Measurements from ENCODE around the gene TTC28. TPM values are rescaled to one million over a fixed set of nuclear protein-coding genes. Genes with fewer than 3 reads are reported as not detected.
"Not testable (repeated sequence)": the region's sequence is repeated elsewhere in the genome, so short reads cannot be mapped to it uniquely, and the experiment has no call there.

The TTC28 gene
- polyA plus RNA-seq, 4 donors, result 0.45 to 24.0 (median 3.7) TPM

GRCh38 chr22:28669387-28669786 lies 10.3 kb downstream of the TTC28 start:
- H3K9me3 ChIP-seq (ENCODE audit: control insufficient read depth in 2 of 2, insufficient read depth in 1 of 2, low read depth in 1 of 2, low read length in 1 of 2), result peaks cover 0 to 3% of the 10 kb centered on the region in 2 donors
- FAIRE-seq (no peak), DNase-seq (no peak)
- H3K27me3 ChIP-seq (ENCODE audit: control insufficient read depth in 3 of 3, insufficient read depth in 3 of 3, low read length in 3 of 3), result no peaks in the 10 kb centered on the region
- no peak overlapping the region for H3K4me3 ChIP-seq (ENCODE audit: low read depth in 1 of 3, low read length in 3 of 3)
- no peak overlapping the region for H3K27ac ChIP-seq (ENCODE audit: low read depth in 1 of 3, low read length in 2 of 3)
- H3K4me1 ChIP-seq (ENCODE audit: control insufficient read depth in 3 of 3, insufficient read depth in 2 of 3, low read depth in 1 of 3, low read length in 2 of 3), result no peaks in the 10 kb centered on the region
- no peaks in the 10 kb centered on the region for H3K36me3 ChIP-seq (ENCODE audit: control insufficient read depth in 3 of 3, insufficient read depth in 2 of 3, low read depth in 1 of 3, low read length in 3 of 3)
- WGBS, 3 donors, result 56 to 72% (median 60%) methylated on average over 2 of the region's 2 CpGs

DNA sequence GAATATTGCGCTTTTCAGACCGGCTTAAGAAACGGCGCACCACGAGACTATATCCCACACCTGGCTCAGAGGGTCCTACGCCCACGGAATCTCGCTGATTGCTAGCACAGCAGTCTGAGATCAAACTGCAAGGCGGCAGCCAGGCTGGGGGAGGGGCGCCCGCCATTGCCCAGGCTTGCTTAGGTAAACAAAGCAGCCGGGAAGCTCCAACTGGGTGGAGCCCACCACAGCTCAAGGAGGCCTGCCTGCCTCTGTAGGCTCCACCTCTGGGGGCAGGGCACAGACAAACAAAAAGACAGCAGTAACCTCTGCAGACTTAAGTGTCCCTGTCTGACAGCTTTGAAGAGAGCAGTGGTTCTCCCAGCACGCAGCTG lies 16.1 kb downstream of the TTC28 start:
- not testable (repeated sequence) for H3K4me3 ChIP-seq (ENCODE audit: low read depth in 1 of 3, low read length in 3 of 3); H3K4me1 ChIP-seq (ENCODE audit: control insufficient read depth in 3 of 3, insufficient read depth in 2 of 3, low read depth in 1 of 3, low read length in 2 of 3); H3K36me3 ChIP-seq (ENCODE audit: control insufficient read depth in 3 of 3, insufficient read depth in 2 of 3, low read depth in 1 of 3, low read length in 3 of 3); FAIRE-seq; H3K27me3 ChIP-seq (ENCODE audit: control insufficient read depth in 3 of 3, insufficient read depth in 3 of 3, low read length in 3 of 3); H3K9me3 ChIP-seq (ENCODE audit: control insufficient read depth in 2 of 2, insufficient read depth in 1 of 2, low read depth in 1 of 2, low read length in 1 of 2); DNase-seq; H3K27ac ChIP-seq (ENCODE audit: low read depth in 1 of 3, low read length in 2 of 3)
- WGBS, 3 donors, result no CpG with 5 or more reads among the region's 13 CpGs

DNA sequence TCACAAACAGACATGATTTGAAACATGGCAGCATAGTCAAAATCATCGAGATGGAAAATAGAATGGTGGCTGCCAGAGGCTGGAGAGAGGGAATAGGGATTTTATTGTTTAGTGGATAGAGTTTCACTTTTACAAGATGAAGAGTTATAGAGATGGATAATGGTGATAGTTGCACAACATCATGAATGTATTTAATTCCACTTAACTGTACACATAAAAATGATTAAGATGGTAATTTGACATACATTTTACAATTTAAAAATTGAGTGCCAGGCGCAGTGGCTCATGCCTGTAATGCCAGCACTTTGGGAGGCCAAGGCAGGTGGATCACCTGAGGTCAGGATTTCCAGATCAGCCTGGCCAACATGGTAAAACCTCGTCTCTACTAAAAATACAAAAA lies 21.2 kb downstream of the TTC28 start:
- FAIRE-seq (no peak), DNase-seq (no peak)
- Histone ChIP-seq H3K4me3 (ENCODE audit: low read depth in 1 of 3, low read length in 3 of 3) (no peak overlapping the region), H3K36me3 (ENCODE audit: control insufficient read depth in 3 of 3, insufficient read depth in 2 of 3, low read depth in 1 of 3, low read length in 3 of 3) (no peaks in the 10 kb centered on the region), H3K9me3 (ENCODE audit: control insufficient read depth in 2 of 2, insufficient read depth in 1 of 2, low read depth in 1 of 2, low read length in 1 of 2) (no peaks in the 10 kb centered on the region), H3K4me1 (ENCODE audit: control insufficient read depth in 3 of 3, insufficient read depth in 2 of 3, low read depth in 1 of 3, low read length in 2 of 3) (no peaks in the 10 kb centered on the region), H3K27me3 (ENCODE audit: control insufficient read depth in 3 of 3, insufficient read depth in 3 of 3, low read length in 3 of 3) (no peaks in the 10 kb centered on the region), H3K27ac (ENCODE audit: low read depth in 1 of 3, low read length in 2 of 3) (no peak overlapping the region)
- 82 to 91% (median 86%) methylated on average over 3 of the region's 3 CpGs for WGBS, 3 donors

- 70 to 92% (median 84%) methylated on average over 3 of the region's 3 CpGs for WGBS, 3 donors
- Histone ChIP-seq H3K9me3 (ENCODE audit: control insufficient read depth in 2 of 2, insufficient read depth in 1 of 2, low read depth in 1 of 2, low read length in 1 of 2) (no peaks in the 10 kb centered on the region), H3K27me3 (ENCODE audit: control insufficient read depth in 3 of 3, insufficient read depth in 3 of 3, low read length in 3 of 3) (peaks cover 0 to 3% (median 0%) of the 10 kb centered on the region in 3 donors), H3K36me3 (ENCODE audit: control insufficient read depth in 3 of 3, insufficient read depth in 2 of 3, low read depth in 1 of 3, low read length in 3 of 3) (no peaks in the 10 kb centered on the region), H3K27ac (ENCODE audit: low read depth in 1 of 3, low read length in 2 of 3) (no peak overlapping the region), H3K4me3 (ENCODE audit: low read depth in 1 of 3, low read length in 3 of 3) (no peak overlapping the region), H3K4me1 (ENCODE audit: control insufficient read depth in 3 of 3, insufficient read depth in 2 of 3, low read depth in 1 of 3, low read length in 2 of 3) (no peaks in the 10 kb centered on the region)
- no peak for FAIRE-seq
- DNase-seq, result no peak
Measured at GRCh38 chr22:28656181-28656580, 23.5 kb downstream of the TTC28 start.

DNA sequence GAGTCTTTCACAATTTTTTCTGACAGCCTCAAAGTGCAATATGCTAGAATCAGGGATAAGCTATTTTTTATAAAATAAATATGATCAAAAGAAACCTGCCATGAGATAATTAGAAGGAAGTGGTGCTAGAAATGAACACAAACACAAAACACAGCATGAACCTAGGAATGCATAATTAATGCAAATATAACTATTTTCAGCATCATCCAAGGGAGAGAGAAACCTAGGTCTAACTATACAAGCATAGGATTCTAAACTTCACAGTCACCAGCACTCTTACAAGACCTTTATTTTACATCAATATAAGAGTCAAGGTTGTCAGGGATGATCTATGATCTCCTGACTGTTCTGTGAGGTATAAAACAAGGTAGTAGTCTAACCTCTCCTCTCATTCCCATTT lies 29.2 kb downstream of the TTC28 start:
- FAIRE-seq (no peak), DNase-seq (no peak)
- no peak overlapping the region for H3K4me3 ChIP-seq (ENCODE audit: low read depth in 1 of 3, low read length in 3 of 3)
- no peaks in the 10 kb centered on the region for H3K36me3 ChIP-seq (ENCODE audit: control insufficient read depth in 3 of 3, insufficient read depth in 2 of 3, low read depth in 1 of 3, low read length in 3 of 3)
- no peaks in the 10 kb centered on the region for H3K4me1 ChIP-seq (ENCODE audit: control insufficient read depth in 3 of 3, insufficient read depth in 2 of 3, low read depth in 1 of 3, low read length in 2 of 3)
- no peaks in the 10 kb centered on the region for H3K9me3 ChIP-seq (ENCODE audit: control insufficient read depth in 2 of 2, insufficient read depth in 1 of 2, low read depth in 1 of 2, low read length in 1 of 2)
- no peak overlapping the region for H3K27ac ChIP-seq (ENCODE audit: low read depth in 1 of 3, low read length in 2 of 3)
- H3K27me3 ChIP-seq (ENCODE audit: control insufficient read depth in 3 of 3, insufficient read depth in 3 of 3, low read length in 3 of 3), result peaks cover 0 to 4% (median 0%) of the 10 kb centered on the region in 3 donors

DNA sequence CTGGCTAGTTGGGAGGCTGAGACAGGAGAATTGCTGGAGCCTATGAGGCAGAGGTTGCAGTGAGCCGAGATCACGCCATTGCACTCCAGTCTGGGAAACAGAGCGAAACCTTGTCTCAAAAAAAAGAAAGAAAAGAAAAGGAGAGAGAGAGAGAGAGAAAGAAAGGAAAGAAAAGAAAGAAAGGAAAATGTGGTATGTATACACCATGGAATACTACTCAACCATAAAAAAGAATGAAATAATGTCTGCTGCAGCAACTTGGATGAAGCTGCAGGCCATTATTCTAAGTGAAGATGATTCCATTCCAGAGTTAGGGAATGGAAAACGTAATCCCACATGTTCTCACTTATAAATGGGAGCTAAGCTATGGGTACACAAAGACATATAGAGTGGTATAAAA lies 30.8 kb downstream of the TTC28 start:
- H3K4me1 ChIP-seq (ENCODE audit: control insufficient read depth in 3 of 3, insufficient read depth in 2 of 3, low read depth in 1 of 3, low read length in 2 of 3), result no peaks in the 10 kb centered on the region
- no peaks in the 10 kb centered on the region for H3K36me3 ChIP-seq (ENCODE audit: control insufficient read depth in 3 of 3, insufficient read depth in 2 of 3, low read depth in 1 of 3, low read length in 3 of 3)
- DNase-seq (no peak), FAIRE-seq (no peak)
- no peak overlapping the region for H3K27ac ChIP-seq (ENCODE audit: low read depth in 1 of 3, low read length in 2 of 3)
- H3K4me3 ChIP-seq (ENCODE audit: low read depth in 1 of 3, low read length in 3 of 3), result no peak overlapping the region
- no peaks in the 10 kb centered on the region for H3K9me3 ChIP-seq (ENCODE audit: control insufficient read depth in 2 of 2, insufficient read depth in 1 of 2, low read depth in 1 of 2, low read length in 1 of 2)
- H3K27me3 ChIP-seq (ENCODE audit: control insufficient read depth in 3 of 3, insufficient read depth in 3 of 3, low read length in 3 of 3), result peaks cover 0 to 4% (median 0%) of the 10 kb centered on the region in 3 donors
- WGBS, 3 donors, result 88 to 96% (median 94%) methylated on average over 4 of the region's 4 CpGs

GRCh38 chr22:28647216-28647615 lies 32.4 kb downstream of the TTC28 start:
- H3K36me3 ChIP-seq (ENCODE audit: control insufficient read depth in 3 of 3, insufficient read depth in 2 of 3, low read depth in 1 of 3, low read length in 3 of 3), result no peaks in the 10 kb centered on the region
- no peak overlapping the region for H3K4me3 ChIP-seq (ENCODE audit: low read depth in 1 of 3, low read length in 3 of 3)
- H3K4me1 ChIP-seq (ENCODE audit: control insufficient read depth in 3 of 3, insufficient read depth in 2 of 3, low read depth in 1 of 3, low read length in 2 of 3), result no peaks in the 10 kb centered on the region
- FAIRE-seq (no peak), DNase-seq (no peak)
- no peaks in the 10 kb centered on the region for H3K9me3 ChIP-seq (ENCODE audit: control insufficient read depth in 2 of 2, insufficient read depth in 1 of 2, low read depth in 1 of 2, low read length in 1 of 2)
- WGBS, 3 donors, result 96 to 100% (median 98%) methylated on average over 3 of the region's 3 CpGs
- H3K27ac ChIP-seq (ENCODE audit: low read depth in 1 of 3, low read length in 2 of 3), result no peak overlapping the region
- H3K27me3 ChIP-seq (ENCODE audit: control insufficient read depth in 3 of 3, insufficient read depth in 3 of 3, low read length in 3 of 3), result peaks cover 0 to 4% (median 0%) of the 10 kb centered on the region in 3 donors

GRCh38 chr22:28639321-28639720 lies 40.3 kb downstream of the TTC28 start:
- H3K4me1 ChIP-seq (ENCODE audit: control insufficient read depth in 3 of 3, insufficient read depth in 2 of 3, low read depth in 1 of 3, low read length in 2 of 3), result no peaks in the 10 kb centered on the region
- H3K4me3 ChIP-seq (ENCODE audit: low read depth in 1 of 3, low read length in 3 of 3), result no peak overlapping the region
- no peaks in the 10 kb centered on the region for H3K9me3 ChIP-seq (ENCODE audit: control insufficient read depth in 2 of 2, insufficient read depth in 1 of 2, low read depth in 1 of 2, low read length in 1 of 2)
- H3K27ac ChIP-seq (ENCODE audit: low read depth in 1 of 3, low read length in 2 of 3), result no peak overlapping the region
- WGBS, 3 donors, result 92 to 98% (median 96%) methylated on average over 2 of the region's 2 CpGs
- FAIRE-seq (no peak), DNase-seq (no peak)
- H3K36me3 ChIP-seq (ENCODE audit: control insufficient read depth in 3 of 3, insufficient read depth in 2 of 3, low read depth in 1 of 3, low read length in 3 of 3), result no peaks in the 10 kb centered on the region
- H3K27me3 ChIP-seq (ENCODE audit: control insufficient read depth in 3 of 3, insufficient read depth in 3 of 3, low read length in 3 of 3), result no peaks in the 10 kb centered on the region

DNA sequence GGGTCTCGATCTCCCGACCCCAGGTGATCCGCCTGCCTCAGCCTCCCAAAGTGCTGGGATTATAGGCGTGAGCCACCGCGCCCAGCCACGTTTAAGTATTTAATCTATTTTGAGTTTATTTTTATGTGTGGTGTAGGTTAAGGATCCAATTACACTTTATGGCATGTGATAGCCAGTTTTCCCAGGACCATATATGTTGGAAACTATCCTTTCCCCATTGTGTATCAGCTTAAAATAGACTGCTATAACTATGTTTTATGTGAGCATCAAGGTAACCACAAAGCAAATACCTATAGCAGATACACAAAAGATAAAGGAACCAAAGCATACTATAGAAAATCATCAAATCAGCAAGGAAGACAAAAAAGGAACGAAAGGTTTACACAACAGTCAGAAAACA lies 42.4 kb downstream of the TTC28 start:
- Histone ChIP-seq H3K4me3 (ENCODE audit: low read depth in 1 of 3, low read length in 3 of 3) (no peak overlapping the region), H3K27ac (ENCODE audit: low read depth in 1 of 3, low read length in 2 of 3) (no peak overlapping the region), H3K27me3 (ENCODE audit: control insufficient read depth in 3 of 3, insufficient read depth in 3 of 3, low read length in 3 of 3) (no peaks in the 10 kb centered on the region), H3K9me3 (ENCODE audit: control insufficient read depth in 2 of 2, insufficient read depth in 1 of 2, low read depth in 1 of 2, low read length in 1 of 2) (no peaks in the 10 kb centered on the region), H3K4me1 (ENCODE audit: control insufficient read depth in 3 of 3, insufficient read depth in 2 of 3, low read depth in 1 of 3, low read length in 2 of 3) (no peaks in the 10 kb centered on the region), H3K36me3 (ENCODE audit: control insufficient read depth in 3 of 3, insufficient read depth in 2 of 3, low read depth in 1 of 3, low read length in 3 of 3) (no peaks in the 10 kb centered on the region)
- 89 to 93% (median 93%) methylated on average over 8 of the region's 8 CpGs for WGBS, 3 donors
- no peak for DNase-seq
- FAIRE-seq, result no peak

All from small intestine (tissue), 7 donors.